IPS-18a (cell line): Measurements from ENCODE around the gene NLRP14.

Source experiments
- H3K27ac ChIP-seq: one replicate; pipeline ENCODE4 v1.5.1; 2013; ENCODE audit warnings: low read length
- H3K27me3 ChIP-seq: one replicate; pipeline ENCODE4 v1.6.1; 2013; ENCODE audit warnings: mild to moderate bottlenecking, low read length; ENCODE audit not compliant: control insufficient read depth, insufficient read depth
- H3K36me3 ChIP-seq: one replicate; pipeline ENCODE4 v1.6.1; 2013; ENCODE audit warnings: low read depth, low read length; ENCODE audit not compliant: control insufficient read depth
- H3K4me1 ChIP-seq: one replicate; pipeline ENCODE4 v1.6.1; 2013; ENCODE audit warnings: low read depth, low read length; ENCODE audit not compliant: control insufficient read depth
- H3K4me3 ChIP-seq: one replicate; pipeline ENCODE4 v1.5.1; 2013; ENCODE audit warnings: low read length
- H3K9ac ChIP-seq: one replicate; pipeline ENCODE4 v1.6.1; 2013; ENCODE audit warnings: mild to moderate bottlenecking, low read length, moderate library complexity
- H3K9me3 ChIP-seq: one replicate; pipeline ENCODE4 v1.6.1; 2013; ENCODE audit warnings: low read depth, low read length; ENCODE audit not compliant: control insufficient read depth

The NLRP14 gene

DNA sequence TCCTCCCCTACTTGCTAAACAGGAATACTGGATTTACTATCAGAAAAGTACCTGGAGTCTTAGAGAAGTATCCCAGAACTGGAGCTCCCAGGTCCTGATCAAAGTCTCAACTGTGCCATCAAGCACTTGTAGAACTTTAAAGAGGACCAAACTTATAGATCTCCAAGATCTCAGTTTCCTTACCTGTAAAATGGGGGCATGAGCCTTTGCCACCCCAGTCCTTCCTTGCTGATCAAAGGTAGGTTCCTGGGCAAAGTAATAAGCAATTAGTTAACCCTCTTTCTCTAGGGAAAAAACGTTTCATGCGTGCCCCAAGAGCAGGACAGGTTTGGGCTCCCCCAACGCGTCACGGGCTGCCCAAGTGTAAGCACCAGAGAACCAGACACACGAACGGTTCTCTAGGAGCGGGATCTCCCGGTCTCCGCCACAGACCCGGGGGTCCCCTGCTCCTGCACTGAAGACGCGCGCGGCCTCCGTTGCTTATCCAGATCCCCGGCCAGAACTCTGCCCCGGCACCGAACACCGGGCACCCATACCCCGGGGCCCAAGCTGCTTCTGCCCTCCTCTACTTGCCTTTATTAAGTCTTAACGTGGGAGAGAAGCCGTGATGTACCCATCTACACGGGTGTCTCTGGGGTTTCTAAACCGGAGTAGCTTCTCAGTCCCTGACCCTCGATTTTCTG, 638 bp upstream of the NLRP14 start:
- H3K27me3 ChIP-seq, result peaks cover 7% of the 10 kb centered on the region
- peak overlapping the region; percentile 81 for H3K9ac ChIP-seq
- H3K4me3 ChIP-seq, result peak overlapping the region; percentile 89
- no peaks in the 10 kb centered on the region for H3K36me3 ChIP-seq
- H3K9me3 ChIP-seq, result no peaks in the 10 kb centered on the region
- peaks cover 8% of the 10 kb centered on the region for H3K4me1 ChIP-seq
- H3K27ac ChIP-seq, result peak overlapping the region; percentile 25

DNA sequence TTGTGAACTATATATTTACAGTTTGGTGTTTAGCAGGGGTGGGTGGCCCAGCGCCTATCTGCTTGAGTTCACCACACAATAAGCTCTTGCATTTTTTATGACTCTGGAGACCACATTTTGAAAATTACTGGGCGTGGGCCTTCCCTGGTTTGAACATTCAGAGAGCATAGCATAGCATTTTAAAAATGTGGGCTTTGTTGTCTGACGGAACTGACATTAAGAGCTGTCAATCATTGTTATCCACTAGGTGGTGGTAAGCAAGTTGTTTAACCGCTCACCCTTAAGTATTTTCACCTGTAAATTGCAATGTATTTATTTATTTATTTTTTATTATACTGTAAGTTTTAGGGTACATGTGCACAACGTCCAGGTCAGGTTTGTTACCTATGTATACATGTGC, 1.0 kb downstream of the NLRP14 start:
- Histone ChIP-seq H3K36me3 (no peaks in the 10 kb centered on the region), H3K9me3 (no peaks in the 10 kb centered on the region), H3K27me3 (peaks cover 7% of the 10 kb centered on the region), H3K4me1 (peaks cover 8% of the 10 kb centered on the region), H3K9ac (no peak overlapping the region), H3K4me3 (peak overlapping the region; percentile 89), H3K27ac (no peak overlapping the region)

- H3K4me1 ChIP-seq, result no peaks in the 10 kb centered on the region
- no peak overlapping the region for H3K27ac ChIP-seq
- no peaks in the 10 kb centered on the region for H3K27me3 ChIP-seq
- H3K9me3 ChIP-seq, result no peaks in the 10 kb centered on the region
- H3K4me3 ChIP-seq, result no peak overlapping the region
- no peaks in the 10 kb centered on the region for H3K36me3 ChIP-seq
- H3K9ac ChIP-seq, result no peak overlapping the region
Observed at GRCh38 chr11:7028141-7028540, 7.9 kb downstream of the NLRP14 start.

DNA sequence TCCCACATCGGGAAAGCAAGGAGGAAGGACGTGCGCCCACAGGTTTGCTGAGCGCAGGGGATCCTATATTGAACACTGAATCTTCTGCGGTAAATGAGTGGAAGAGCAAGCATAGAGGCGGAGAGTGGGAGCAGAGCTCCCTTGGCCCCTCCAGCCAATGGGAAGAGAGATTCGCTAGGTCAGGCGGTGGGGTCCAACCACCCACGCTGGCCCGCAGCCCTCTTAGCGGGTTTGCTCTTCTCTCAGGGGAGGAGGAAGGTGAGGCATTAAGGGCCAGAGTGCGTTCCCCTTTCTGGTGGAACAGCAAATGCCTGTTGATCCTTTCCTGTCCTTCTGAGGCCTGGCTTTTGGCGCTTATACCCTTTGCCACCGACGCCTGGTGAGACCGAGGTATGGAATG, 10.6 kb downstream of the NLRP14 start:
- Histone ChIP-seq H3K9me3 (no peaks in the 10 kb centered on the region), H3K9ac (no peak overlapping the region), H3K4me1 (no peaks in the 10 kb centered on the region), H3K4me3 (no peak overlapping the region), H3K27ac (no peak overlapping the region), H3K27me3 (no peaks in the 10 kb centered on the region), H3K36me3 (no peaks in the 10 kb centered on the region)

GRCh38 chr11:7031471-7031871, 11.2 kb downstream of the NLRP14 start:
- Histone ChIP-seq H3K9me3 (no peaks in the 10 kb centered on the region), H3K4me1 (no peaks in the 10 kb centered on the region), H3K36me3 (no peaks in the 10 kb centered on the region), H3K9ac (no peak overlapping the region), H3K27ac (no peak overlapping the region), H3K27me3 (no peaks in the 10 kb centered on the region), H3K4me3 (no peak overlapping the region)

GRCh38 chr11:7032692-7033091, 12.4 kb downstream of the NLRP14 start:
- H3K27ac ChIP-seq, result no peak overlapping the region
- no peaks in the 10 kb centered on the region for H3K4me1 ChIP-seq
- H3K36me3 ChIP-seq, result no peaks in the 10 kb centered on the region
- no peaks in the 10 kb centered on the region for H3K9me3 ChIP-seq
- H3K9ac ChIP-seq, result no peak overlapping the region
- no peaks in the 10 kb centered on the region for H3K27me3 ChIP-seq
- no peak overlapping the region for H3K4me3 ChIP-seq

DNA sequence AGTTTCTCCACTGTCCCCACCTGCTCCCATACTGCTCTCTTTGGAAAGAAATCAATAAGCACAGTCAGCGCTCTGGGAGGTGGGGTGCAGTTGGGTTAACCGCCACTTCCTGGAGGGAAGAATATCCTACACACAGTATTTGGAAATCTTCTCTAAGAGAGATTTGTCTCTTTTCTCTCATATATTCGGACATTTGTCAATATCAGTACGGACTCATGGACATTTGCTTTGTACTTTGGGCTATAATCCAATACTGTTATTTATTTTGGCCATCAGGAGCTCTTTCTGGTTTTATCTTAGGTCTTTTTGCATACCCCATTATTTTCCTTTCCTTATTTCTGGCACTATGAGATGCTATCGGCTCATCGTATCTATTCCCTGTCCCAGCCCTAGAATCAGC, 13.7 kb downstream of the NLRP14 start:
- no peak overlapping the region for H3K4me3 ChIP-seq
- H3K9me3 ChIP-seq, result no peaks in the 10 kb centered on the region
- H3K4me1 ChIP-seq, result no peaks in the 10 kb centered on the region
- H3K36me3 ChIP-seq, result no peaks in the 10 kb centered on the region
- H3K27ac ChIP-seq, result no peak overlapping the region
- no peaks in the 10 kb centered on the region for H3K27me3 ChIP-seq
- H3K9ac ChIP-seq, result no peak overlapping the region

DNA sequence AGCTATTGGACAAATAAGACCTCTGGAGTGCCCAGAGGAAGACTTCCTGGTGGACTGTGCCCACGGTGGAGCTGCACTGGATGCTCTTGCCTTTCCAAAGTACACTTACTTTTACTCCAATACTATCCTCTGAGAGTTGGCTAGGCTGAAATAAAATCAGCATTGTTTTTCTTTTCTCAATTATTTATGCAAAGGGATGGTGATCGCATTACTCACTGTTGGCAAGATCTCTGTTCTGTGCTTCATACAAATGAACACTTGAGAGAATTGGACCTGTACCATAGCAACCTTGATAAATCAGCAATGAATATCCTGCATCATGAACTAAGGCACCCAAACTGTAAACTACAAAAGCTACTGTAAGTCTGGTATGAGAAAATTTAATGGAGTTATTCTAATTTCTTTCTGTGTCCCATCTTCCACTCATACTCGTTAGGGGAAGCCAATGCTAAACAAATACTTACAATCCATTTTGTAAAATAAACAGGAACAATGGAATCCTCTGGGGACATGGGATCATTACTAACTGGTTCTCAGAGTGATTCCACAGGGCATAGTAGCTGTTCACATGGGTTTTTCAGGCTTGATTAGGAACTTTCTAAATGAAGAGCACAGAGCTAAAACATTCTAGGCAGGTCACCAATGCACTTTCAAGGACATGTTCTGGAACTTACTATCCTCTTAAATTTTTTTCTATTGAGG, 26.3 kb downstream of the NLRP14 start:
- no peak overlapping the region for H3K9ac ChIP-seq
- H3K9me3 ChIP-seq, result no peaks in the 10 kb centered on the region
- H3K4me3 ChIP-seq, result no peak overlapping the region
- H3K27me3 ChIP-seq, result no peaks in the 10 kb centered on the region
- H3K36me3 ChIP-seq, result no peaks in the 10 kb centered on the region
- H3K4me1 ChIP-seq, result no peaks in the 10 kb centered on the region
- no peak overlapping the region for H3K27ac ChIP-seq

DNA sequence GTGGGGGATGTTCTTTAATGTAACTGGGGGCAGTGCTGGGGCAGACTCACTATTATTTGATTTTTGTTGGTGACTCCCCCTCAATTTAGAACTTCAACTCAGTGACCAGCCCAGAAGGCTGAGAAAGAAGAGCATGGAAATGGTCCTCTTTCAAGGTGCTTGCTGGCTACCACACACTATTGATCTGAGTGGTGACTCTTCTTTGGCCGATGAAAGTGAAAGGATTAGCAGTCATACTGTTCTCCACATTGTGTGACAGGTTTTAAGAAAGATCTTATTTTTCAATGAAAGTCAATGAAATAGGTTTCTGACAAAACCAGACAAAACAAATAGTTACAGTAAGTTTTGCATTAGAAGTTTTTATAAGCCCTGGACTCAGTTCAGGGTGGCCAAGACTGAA, 29.9 kb downstream of the NLRP14 start:
- no peaks in the 10 kb centered on the region for H3K4me1 ChIP-seq
- H3K4me3 ChIP-seq, result no peak overlapping the region
- H3K9ac ChIP-seq, result no peak overlapping the region
- H3K9me3 ChIP-seq, result no peaks in the 10 kb centered on the region
- H3K27me3 ChIP-seq, result no peaks in the 10 kb centered on the region
- no peaks in the 10 kb centered on the region for H3K36me3 ChIP-seq
- H3K27ac ChIP-seq, result no peak overlapping the region

GRCh38 chr11:7056828-7057513, 36.7 kb downstream of the NLRP14 start:
- Histone ChIP-seq H3K27me3 (no peaks in the 10 kb centered on the region), H3K27ac (no peak overlapping the region), H3K4me3 (no peak overlapping the region), H3K36me3 (no peaks in the 10 kb centered on the region), H3K9me3 (no peaks in the 10 kb centered on the region), H3K9ac (no peak overlapping the region), H3K4me1 (no peaks in the 10 kb centered on the region)

GRCh38 chr11:7057641-7058040, 37.4 kb downstream of the NLRP14 start:
- Histone ChIP-seq H3K27ac (no peak overlapping the region), H3K27me3 (no peaks in the 10 kb centered on the region), H3K9me3 (no peaks in the 10 kb centered on the region), H3K4me1 (no peaks in the 10 kb centered on the region), H3K4me3 (no peak overlapping the region), H3K9ac (no peak overlapping the region), H3K36me3 (no peaks in the 10 kb centered on the region)
